Endothelial cell (in vitro differentiated cells): ENCODE data around the gene DGLUCY. TPM values are rescaled to one million over a fixed set of nuclear protein-coding genes. Genes with fewer than 3 reads are reported as not detected.

Experiments
- DNase-seq: peaks from one replicate; pipeline ENCODE4 v3.0.0; 2021; ENCODE audit warnings: low spot score
- H3K27ac Mint-ChIP-seq: one replicate; pipeline ENCODE4 v1.8.0; 2021; ENCODE audit warnings: mixed read lengths, inconsistent platforms; ENCODE audit not compliant: unreplicated experiment
- H3K27me3 Mint-ChIP-seq: one replicate; pipeline ENCODE4 v1.8.0; 2021; ENCODE audit warnings: mild to moderate bottlenecking, moderate library complexity, mixed read lengths, inconsistent platforms; ENCODE audit not compliant: unreplicated experiment
- H3K36me3 Mint-ChIP-seq: one replicate; pipeline ENCODE4 v1.8.0; 2021; ENCODE audit warnings: mild to moderate bottlenecking, low read depth, mixed read lengths, inconsistent platforms; ENCODE audit not compliant: unreplicated experiment
- H3K4me1 Mint-ChIP-seq: one replicate; pipeline ENCODE4 v1.8.0; 2021; ENCODE audit warnings: mild to moderate bottlenecking, mixed read lengths, inconsistent platforms; ENCODE audit not compliant: unreplicated experiment
- H3K4me3 Mint-ChIP-seq: one replicate; pipeline ENCODE4 v1.8.0; 2021; ENCODE audit warnings: mild to moderate bottlenecking, mixed read lengths, inconsistent platforms; ENCODE audit not compliant: unreplicated experiment
- H3K9me3 Mint-ChIP-seq: one replicate; pipeline ENCODE4 v1.8.0; 2021; ENCODE audit warnings: mixed read lengths, inconsistent platforms; ENCODE audit not compliant: unreplicated experiment
- total RNA-seq: library from RNA; stranded (reverse); fragmentation: NEBNext Ultra II Directional; extraction: Animal tissue kit (Norgen Biotek cat#: 25700); gene quantifications from one replicate; pipeline ENCODE4 v1.2.1, GENCODE V29; 2021; ENCODE audit not compliant: unreplicated experiment
- TF ChIP-seq, protein P1 (sequence below): fragments of 200-600 bp; sonication (generic); IDR thresholded peaks from one replicate; pipeline ENCODE4 v1.5.0; 2021; ENCODE audit warnings: antibody characterized with exemption; ENCODE audit not compliant: unreplicated experiment

Gene DGLUCY
- total RNA-seq, 1 donor from 2014 or later, result 65.1 TPM

DNA sequence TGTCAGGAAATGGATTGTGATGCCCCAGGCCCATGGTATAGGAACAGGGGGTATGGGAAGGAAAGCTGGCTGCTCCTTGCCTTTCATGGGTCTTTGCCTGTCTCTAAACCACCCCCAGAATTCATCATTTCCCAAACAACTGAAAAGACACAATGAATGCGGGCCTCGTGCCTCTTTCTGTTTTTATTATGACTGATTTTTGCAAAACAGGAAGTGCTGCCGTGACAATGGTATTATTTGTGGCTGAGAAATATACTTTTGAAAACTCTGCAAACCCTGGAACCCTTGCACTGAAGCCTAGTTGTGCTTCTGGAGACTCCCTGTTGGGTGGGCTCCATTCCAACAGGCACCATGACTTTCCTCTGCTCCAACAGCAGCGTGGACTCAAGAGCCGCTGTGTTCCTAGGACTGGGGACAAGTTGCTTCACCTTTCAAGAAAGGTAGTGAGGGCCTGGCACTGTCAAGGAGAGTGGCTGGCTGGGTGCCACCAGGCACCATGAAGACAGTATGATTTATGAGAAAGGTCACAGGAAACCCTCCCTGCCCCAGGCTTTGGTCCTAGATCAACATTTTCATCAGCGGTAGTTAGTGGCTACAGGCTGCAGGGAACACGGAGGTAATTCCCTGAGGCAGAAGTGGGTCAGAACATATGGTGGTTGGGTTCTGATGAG, 4.8 kb upstream of the DGLUCY start:
- no peak overlapping the region for H3K4me3 Mint-ChIP-seq
- no peak for DNase-seq
- no peaks in the 10 kb centered on the region for H3K9me3 Mint-ChIP-seq
- TF ChIP-seq, protein P1, sequence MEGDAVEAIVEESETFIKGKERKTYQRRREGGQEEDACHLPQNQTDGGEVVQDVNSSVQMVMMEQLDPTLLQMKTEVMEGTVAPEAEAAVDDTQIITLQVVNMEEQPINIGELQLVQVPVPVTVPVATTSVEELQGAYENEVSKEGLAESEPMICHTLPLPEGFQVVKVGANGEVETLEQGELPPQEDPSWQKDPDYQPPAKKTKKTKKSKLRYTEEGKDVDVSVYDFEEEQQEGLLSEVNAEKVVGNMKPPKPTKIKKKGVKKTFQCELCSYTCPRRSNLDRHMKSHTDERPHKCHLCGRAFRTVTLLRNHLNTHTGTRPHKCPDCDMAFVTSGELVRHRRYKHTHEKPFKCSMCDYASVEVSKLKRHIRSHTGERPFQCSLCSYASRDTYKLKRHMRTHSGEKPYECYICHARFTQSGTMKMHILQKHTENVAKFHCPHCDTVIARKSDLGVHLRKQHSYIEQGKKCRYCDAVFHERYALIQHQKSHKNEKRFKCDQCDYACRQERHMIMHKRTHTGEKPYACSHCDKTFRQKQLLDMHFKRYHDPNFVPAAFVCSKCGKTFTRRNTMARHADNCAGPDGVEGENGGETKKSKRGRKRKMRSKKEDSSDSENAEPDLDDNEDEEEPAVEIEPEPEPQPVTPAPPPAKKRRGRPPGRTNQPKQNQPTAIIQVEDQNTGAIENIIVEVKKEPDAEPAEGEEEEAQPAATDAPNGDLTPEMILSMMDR, result no peak
- H3K27me3 Mint-ChIP-seq, result peaks cover 5% of the 10 kb centered on the region
- H3K4me1 Mint-ChIP-seq, result peaks cover 33% of the 10 kb centered on the region
- no peaks in the 10 kb centered on the region for H3K36me3 Mint-ChIP-seq
- peak overlapping the region; percentile 61 for H3K27ac Mint-ChIP-seq

DNA sequence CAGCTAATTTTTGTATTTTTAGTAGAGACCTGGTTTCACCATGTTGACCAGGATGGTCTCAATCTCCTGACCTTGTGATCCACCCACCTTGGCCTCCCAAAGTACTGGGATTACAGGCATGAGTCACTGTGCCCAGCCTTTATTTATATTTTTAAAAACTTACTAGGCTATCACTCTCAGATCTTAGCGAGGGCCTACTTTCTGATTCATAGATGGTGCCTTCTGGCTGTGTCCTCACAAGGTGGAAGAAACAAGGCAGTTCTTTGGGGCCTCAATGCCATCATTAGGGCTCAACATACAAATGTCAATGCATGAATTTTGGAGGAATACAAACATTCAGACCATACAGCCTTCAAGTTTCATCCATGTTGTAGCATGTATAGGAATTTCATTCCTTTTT, 2.4 kb upstream of the DGLUCY start:
- TF ChIP-seq, protein P1, result no peak
- no peak for DNase-seq
- H3K9me3 Mint-ChIP-seq, result no peaks in the 10 kb centered on the region
- peaks cover 4% of the 10 kb centered on the region for H3K36me3 Mint-ChIP-seq
- H3K27me3 Mint-ChIP-seq, result peaks cover 5% of the 10 kb centered on the region
- H3K27ac Mint-ChIP-seq, result no peak overlapping the region
- H3K4me3 Mint-ChIP-seq, result no peak overlapping the region
- peaks cover 52% of the 10 kb centered on the region for H3K4me1 Mint-ChIP-seq

DNA sequence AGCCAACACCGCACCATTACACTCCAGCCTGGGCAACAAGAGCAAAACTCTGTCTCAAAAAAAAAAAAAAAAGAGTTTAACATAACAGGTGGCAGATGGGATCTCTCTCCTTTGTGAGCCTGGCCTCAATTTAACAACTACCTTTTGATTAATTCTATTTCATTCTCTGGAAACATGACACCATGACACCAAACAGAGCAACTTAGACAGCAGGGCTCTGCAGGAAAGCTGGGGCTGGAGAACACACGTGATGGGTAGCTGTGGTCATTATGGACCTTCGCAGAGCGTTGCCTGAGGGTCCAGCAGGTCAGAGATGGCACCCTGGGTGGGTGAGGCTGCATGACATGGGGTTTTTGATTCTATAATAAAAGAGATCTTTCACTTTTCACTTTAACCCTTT, 1.7 kb upstream of the DGLUCY start:
- TF ChIP-seq, protein P1, result no peak
- H3K27me3 Mint-ChIP-seq, result peaks cover 5% of the 10 kb centered on the region
- H3K4me3 Mint-ChIP-seq, result peak overlapping the region; percentile 8
- no peaks in the 10 kb centered on the region for H3K9me3 Mint-ChIP-seq
- peaks cover 57% of the 10 kb centered on the region for H3K4me1 Mint-ChIP-seq
- H3K36me3 Mint-ChIP-seq, result peaks cover 4% of the 10 kb centered on the region
- H3K27ac Mint-ChIP-seq, result peak overlapping the region; percentile 38
- no peak for DNase-seq

DNA sequence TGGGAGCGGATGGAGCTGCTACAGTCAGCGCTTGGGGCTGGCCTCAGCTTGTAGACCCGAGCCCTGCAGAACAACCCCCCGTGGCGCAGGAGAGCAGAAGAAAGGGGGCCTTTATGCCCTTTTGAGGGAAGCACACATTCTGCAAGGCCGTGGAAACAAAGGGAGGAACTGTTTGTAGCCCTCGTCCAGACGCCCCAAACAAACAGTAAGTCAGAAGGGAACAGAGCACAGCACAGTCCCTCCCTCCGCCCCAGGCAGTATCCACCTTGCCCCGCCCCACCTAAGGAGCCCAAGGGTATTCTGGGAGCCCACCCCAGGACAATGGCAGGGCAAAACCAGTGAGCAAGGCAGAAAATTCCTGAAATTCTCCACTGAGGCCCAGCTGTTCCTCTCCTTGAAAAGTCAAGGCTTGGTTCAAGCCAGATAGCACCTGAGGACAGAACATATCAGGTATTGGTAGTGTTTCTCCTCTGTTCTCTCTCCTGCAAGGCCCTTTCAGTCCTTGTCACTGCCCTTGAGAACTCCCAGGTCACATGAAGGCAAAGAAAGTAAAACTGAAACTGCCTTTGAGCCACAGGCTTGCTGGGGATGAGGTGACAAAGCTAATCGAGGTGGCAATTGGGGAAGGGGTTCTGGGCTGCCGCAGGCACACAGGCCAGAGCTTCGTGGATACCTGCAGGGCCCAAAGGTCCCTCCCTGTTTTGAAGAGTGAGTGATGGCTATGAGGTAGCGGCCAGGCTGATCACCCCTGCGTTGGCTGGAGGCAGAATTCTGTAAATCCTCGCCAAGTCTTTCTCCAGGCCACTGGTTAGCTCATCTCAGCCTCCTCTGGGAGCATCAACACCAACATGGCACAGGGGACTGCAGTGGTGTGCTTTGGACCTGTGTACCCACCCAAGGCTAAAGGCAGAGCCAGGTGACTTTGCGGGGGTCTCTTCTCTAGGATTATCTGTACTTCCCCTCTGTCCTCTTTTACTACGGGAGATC, 499 bp downstream of the DGLUCY start:
- H3K4me3 Mint-ChIP-seq, result peak overlapping the region; percentile 91
- H3K9me3 Mint-ChIP-seq, result no peaks in the 10 kb centered on the region
- peaks cover 5% of the 10 kb centered on the region for H3K27me3 Mint-ChIP-seq
- peak; percentile 76 for DNase-seq
- peak overlapping the region; percentile 91 for H3K27ac Mint-ChIP-seq
- H3K4me1 Mint-ChIP-seq, result peaks cover 46% of the 10 kb centered on the region
- peaks cover 20% of the 10 kb centered on the region for H3K36me3 Mint-ChIP-seq
- TF ChIP-seq, protein P1, result no peak
